Measurements from ENCODE around the gene ANGPTL8.

DNA sequence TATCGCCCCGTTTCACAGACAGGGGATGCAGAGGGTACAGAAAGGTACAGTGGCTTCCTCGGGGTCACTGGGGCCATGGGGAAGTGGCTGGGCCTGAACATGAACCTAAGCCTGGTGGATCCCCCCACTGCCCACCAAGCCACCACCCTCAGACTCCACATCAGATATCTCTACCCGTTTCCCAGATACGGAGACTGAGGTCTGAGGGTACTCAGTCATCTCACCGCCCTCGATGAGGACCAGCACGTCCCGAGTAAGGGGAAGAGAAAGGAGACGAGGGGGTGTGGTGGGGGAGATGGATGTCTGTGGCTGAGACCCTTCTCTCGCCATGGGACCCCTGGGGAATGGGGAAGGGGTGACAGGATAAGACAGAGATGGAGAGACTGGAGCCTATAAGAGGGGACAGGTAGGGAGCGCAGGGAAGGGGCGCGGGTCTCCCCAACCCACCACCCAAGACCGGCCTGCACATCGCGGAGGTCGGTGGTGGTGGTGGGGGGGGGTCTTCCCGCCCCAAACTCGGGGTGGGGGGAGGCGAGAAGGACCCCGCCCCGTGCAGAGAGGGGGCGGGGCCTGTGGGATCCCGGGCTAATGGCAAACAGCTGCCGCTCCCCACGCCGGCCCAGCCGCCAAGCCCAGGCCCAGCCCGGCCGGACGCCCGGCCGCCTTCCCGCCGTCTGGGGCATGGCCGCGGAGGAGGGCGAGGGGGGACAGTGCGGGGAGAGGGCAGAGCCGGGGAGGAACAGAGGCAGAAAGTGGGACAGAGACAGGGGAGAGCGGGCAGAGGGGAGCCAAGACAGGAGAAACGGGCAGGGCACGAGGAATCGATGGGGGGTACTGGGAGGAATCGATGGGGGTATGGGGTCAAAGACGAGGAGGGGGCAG is 42.8 kb upstream of the ANGPTL8 start:
- TF ChIP-seq, protein P1, sequence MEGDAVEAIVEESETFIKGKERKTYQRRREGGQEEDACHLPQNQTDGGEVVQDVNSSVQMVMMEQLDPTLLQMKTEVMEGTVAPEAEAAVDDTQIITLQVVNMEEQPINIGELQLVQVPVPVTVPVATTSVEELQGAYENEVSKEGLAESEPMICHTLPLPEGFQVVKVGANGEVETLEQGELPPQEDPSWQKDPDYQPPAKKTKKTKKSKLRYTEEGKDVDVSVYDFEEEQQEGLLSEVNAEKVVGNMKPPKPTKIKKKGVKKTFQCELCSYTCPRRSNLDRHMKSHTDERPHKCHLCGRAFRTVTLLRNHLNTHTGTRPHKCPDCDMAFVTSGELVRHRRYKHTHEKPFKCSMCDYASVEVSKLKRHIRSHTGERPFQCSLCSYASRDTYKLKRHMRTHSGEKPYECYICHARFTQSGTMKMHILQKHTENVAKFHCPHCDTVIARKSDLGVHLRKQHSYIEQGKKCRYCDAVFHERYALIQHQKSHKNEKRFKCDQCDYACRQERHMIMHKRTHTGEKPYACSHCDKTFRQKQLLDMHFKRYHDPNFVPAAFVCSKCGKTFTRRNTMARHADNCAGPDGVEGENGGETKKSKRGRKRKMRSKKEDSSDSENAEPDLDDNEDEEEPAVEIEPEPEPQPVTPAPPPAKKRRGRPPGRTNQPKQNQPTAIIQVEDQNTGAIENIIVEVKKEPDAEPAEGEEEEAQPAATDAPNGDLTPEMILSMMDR (conservative IDR thresholded peaks at IDR 0.05; ENCODE audit: low read depth, low read length): no peak
- peak; percentile 18; the same call in 1 of the 2 replicates for TF ChIP-seq POLR2A (IDR thresholded peaks at IDR 0.05; ENCODE audit: low read depth, low read length)
- peak; percentile 18; the same call in 1 of the 2 replicates for TF ChIP-seq MXI1 (IDR thresholded peaks at IDR 0.05; ENCODE audit: borderline replicate concordance, low read depth, low read length)
- TF ChIP-seq BHLHE40 (IDR thresholded peaks at IDR 0.05; ENCODE audit: low read depth, low read length): no peak
- no peak for TF ChIP-seq NFE2L2 (IDR thresholded peaks at IDR 0.05; ENCODE audit: low read depth, low read length)
- TF ChIP-seq MAFK (IDR thresholded peaks at IDR 0.05; ENCODE audit: low read depth, low read length): no peak
- no peak for TF ChIP-seq SMC3 (IDR thresholded peaks at IDR 0.05; ENCODE audit: low read depth, low read length)
- no peak for TF ChIP-seq FOS (IDR thresholded peaks at IDR 0.05; ENCODE audit: low read depth, low read length)
- no peak for TF ChIP-seq CEBPB (IDR thresholded peaks at IDR 0.05; ENCODE audit: low read depth, low read length)
- TF ChIP-seq CHD1 (IDR thresholded peaks at IDR 0.05; ENCODE audit: low read depth, low read length): no peak
- no peak for TF ChIP-seq RCOR1 (IDR thresholded peaks at IDR 0.05; ENCODE audit: insufficient replicate concordance, low read length)

Data from IMR-90 (cell line).